ENCODE measurements around the gene GLYAT. TPM values are rescaled to one million over a fixed set of nuclear protein-coding genes. Genes with fewer than 3 reads are reported as not detected.

GLYAT gene
- polyA plus RNA-seq, 1 donor from 2014 or later, result not detected

DNA sequence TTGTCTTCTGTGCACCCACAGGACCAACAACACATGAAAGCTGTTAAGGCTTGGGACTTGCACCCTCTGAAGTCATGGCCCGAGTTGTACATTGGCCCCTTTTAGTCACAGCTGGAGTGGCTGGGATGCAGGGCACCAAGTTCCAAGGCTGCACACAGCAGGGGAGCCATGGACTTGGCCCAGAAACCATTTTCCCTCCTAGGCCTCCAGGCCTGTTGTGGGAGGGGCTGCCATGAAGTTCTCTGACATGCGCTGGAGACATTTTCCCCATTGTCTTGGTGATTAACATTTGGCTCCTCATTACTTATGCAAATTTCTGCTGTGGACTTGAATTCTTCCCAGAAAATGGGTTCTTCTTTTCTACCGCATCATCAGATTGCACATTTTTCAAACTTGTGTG is 48.8 kb upstream of the GLYAT start:
- TF ChIP-seq SMC3 (conservative IDR thresholded peaks at IDR 0.05; ENCODE audit: poor library complexity), result no peak
- no peak for TF ChIP-seq EP300 (conservative IDR thresholded peaks at IDR 0.05; ENCODE audit: poor library complexity, severe bottlenecking)
- TF ChIP-seq EZH2 (IDR thresholded peaks at IDR 0.05; ENCODE audit: borderline replicate concordance, insufficient read depth, low read length, poor library complexity, severe bottlenecking), result no peak
- TF ChIP-seq CTCF (IDR thresholded peaks at IDR 0.05; ENCODE audit: poor library complexity, severe bottlenecking), result no peak
- no peak for TF ChIP-seq REST (IDR thresholded peaks at IDR 0.05; ENCODE audit: borderline replicate concordance)
- TF ChIP-seq POLR2AphosphoS5 (IDR thresholded peaks at IDR 0.05), result no peak
- TF ChIP-seq RAD21 (conservative IDR thresholded peaks at IDR 0.05), result no peak
- Histone ChIP-seq H3F3A (ENCODE audit: insufficient read depth, low read length, poor library complexity, severe bottlenecking) (no peaks in the 10 kb centered on the region), H3K4me3 (ENCODE audit: low read length) (no peak overlapping the region), H3K79me2 (replicated peaks; ENCODE audit: insufficient read depth, low read length) (no peaks in the 10 kb centered on the region), H3K9ac (ENCODE audit: low read length) (no peak overlapping the region), H3K9me2 (ENCODE audit: insufficient read depth, low read length) (no peaks in the 10 kb centered on the region), H2AFZ (ENCODE audit: low read depth, low read length) (no peak overlapping the region), H3K27ac (ENCODE audit: low read length) (no peak overlapping the region), H4K20me1 (ENCODE audit: insufficient read depth) (no peaks in the 10 kb centered on the region), H3K27me3 (ENCODE audit: insufficient read depth, low read depth, low read length) (no peaks in the 10 kb centered on the region), H3K36me3 (ENCODE audit: insufficient read depth, low read length) (no peaks in the 10 kb centered on the region), H3K4me2 (ENCODE audit: low read length) (no peak overlapping the region), H3K9me3 (ENCODE audit: low read length) (no peaks in the 10 kb centered on the region)

DNA sequence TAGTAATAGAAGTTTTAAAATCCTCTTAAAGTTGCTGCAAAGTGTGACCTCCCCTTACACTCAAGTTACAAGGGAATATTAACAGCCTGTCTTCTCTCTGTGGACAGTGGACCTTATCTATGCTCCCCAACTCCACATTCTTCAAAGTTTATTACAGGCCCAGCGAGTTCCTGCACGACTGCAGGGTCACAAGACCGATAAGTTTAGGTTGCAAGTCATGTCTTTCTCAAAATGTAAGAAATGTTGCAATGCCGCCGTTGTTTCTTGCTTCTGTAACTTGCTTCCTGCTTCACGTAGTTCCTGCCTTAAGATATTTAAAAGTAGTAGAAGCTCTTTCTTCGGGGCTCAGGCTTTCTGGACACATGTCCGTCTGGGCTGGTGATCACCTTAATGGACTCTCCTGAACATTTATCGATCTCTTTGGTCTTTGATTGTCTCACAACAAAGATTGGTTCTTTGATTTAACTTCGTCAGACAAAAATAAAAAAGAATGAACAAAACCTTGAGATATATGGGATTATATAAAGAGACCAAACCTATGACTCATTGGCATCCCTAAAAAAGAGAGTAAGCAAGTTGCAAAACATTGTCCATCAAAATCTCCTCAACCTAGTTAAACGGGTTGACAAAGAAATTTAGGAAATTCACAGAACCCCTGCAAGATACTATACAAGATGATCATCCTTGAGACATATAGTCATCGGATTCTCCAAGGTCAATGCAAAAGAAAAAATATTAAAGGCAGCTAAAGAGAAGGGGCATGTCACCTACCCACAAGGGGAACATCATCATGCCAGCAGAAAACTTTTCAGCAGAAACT is 45.4 kb upstream of the GLYAT start:
- H2AFZ ChIP-seq (ENCODE audit: low read depth, low read length), result no peak overlapping the region

More for the DNA sequence above, 45.4 kb upstream of the GLYAT start:
- Histone ChIP-seq H3K9me2 (ENCODE audit: insufficient read depth, low read length) (no peaks in the 10 kb centered on the region), H3K79me2 (replicated peaks; ENCODE audit: insufficient read depth, low read length) (no peaks in the 10 kb centered on the region), H3K27me3 (ENCODE audit: insufficient read depth, low read depth, low read length) (no peaks in the 10 kb centered on the region), H3K4me2 (ENCODE audit: low read length) (no peak overlapping the region), H3K4me3 (ENCODE audit: low read length) (no peak overlapping the region), H3K9ac (ENCODE audit: low read length) (no peak overlapping the region), H3K9me3 (ENCODE audit: low read length) (no peaks in the 10 kb centered on the region), H4K20me1 (ENCODE audit: insufficient read depth) (no peaks in the 10 kb centered on the region), H3K27ac (ENCODE audit: low read length) (no peak overlapping the region), H3F3A (ENCODE audit: insufficient read depth, low read length, poor library complexity, severe bottlenecking) (no peaks in the 10 kb centered on the region), H3K36me3 (ENCODE audit: insufficient read depth, low read length) (no peaks in the 10 kb centered on the region)
- TF ChIP-seq EZH2 (IDR thresholded peaks at IDR 0.05; ENCODE audit: borderline replicate concordance, insufficient read depth, low read length, poor library complexity, severe bottlenecking) (no peak), REST (IDR thresholded peaks at IDR 0.05; ENCODE audit: borderline replicate concordance) (no peak), EP300 (conservative IDR thresholded peaks at IDR 0.05; ENCODE audit: poor library complexity, severe bottlenecking) (no peak), POLR2AphosphoS5 (IDR thresholded peaks at IDR 0.05) (no peak), MXI1 (conservative IDR thresholded peaks at IDR 0.05; ENCODE audit: poor library complexity, severe bottlenecking) (no peak), SMC3 (conservative IDR thresholded peaks at IDR 0.05; ENCODE audit: poor library complexity) (no peak), TAF1 (IDR thresholded peaks at IDR 0.05; ENCODE audit: low read depth) (no peak), RAD21 (conservative IDR thresholded peaks at IDR 0.05) (no peak), CTCF (IDR thresholded peaks at IDR 0.05; ENCODE audit: poor library complexity, severe bottlenecking) (no peak)
